GM23248 (cell line): ENCODE data around the gene PLEKHJ1.

Experiments
- EZH2 ChIP-seq: fragments of 200-600 bp; sonication (generic); IDR thresholded peaks from 2 replicates; pipeline ENCODE4 v1.6.1; 2018; ENCODE audit warnings: antibody characterized with exemption, mild to moderate bottlenecking; ENCODE audit not compliant: insufficient read depth, poor library complexity, severe bottlenecking
- EZH2phosphoT487 ChIP-seq: fragments of 200-600 bp; sonication (generic); IDR thresholded peaks from 2 replicates; pipeline ENCODE4 v1.6.1; 2018; ENCODE audit warnings: antibody characterized with exemption, moderate library complexity, mild to moderate bottlenecking, low read depth; ENCODE audit not compliant: insufficient read depth

- no peak for TF ChIP-seq EZH2
- TF ChIP-seq EZH2phosphoT487, result no peak
Observed at GRCh38 chr19:2251106-2252054, 15.3 kb upstream of the PLEKHJ1 start.
